GM19324 (cell line): ENCODE data around the gene GAN.

Source experiments
- ATAC-seq: cut with Tn5 transposase; IDR thresholded peaks from one replicate; pipeline ENCODE4 v1.9.1; 2021; ENCODE audit warnings: mild to moderate bottlenecking, moderate library complexity; ENCODE audit not compliant: unreplicated experiment, low FRiP score

Gene GAN

GRCh38 chr16:81424771-81425170 is 110.0 kb downstream of the GAN start:
- no peak for ATAC-seq

GRCh38 chr16:81427219-81427618 is 112.5 kb downstream of the GAN start:
- ATAC-seq = no peak

GRCh38 chr16:81429045-81429521 is 114.3 kb downstream of the GAN start:
- no peak for ATAC-seq

- ATAC-seq = no peak
Observed at GRCh38 chr16:81431554-81432353, 117.0 kb downstream of the GAN start.

GRCh38 chr16:81432937-81433557 is 118.3 kb downstream of the GAN start:
- no peak for ATAC-seq

- ATAC-seq = no peak
Observed at GRCh38 chr16:81435103-81435502, 120.3 kb downstream of the GAN start.

- ATAC-seq = no peak
Observed at GRCh38 chr16:81435567-81435966, 120.8 kb downstream of the GAN start.

GRCh38 chr16:81436386-81436785 is 121.6 kb downstream of the GAN start:
- ATAC-seq = no peak

- ATAC-seq = no peak
Observed at GRCh38 chr16:81437865-81438264, 123.1 kb downstream of the GAN start.
